GM15510 (cell line): ENCODE data around the gene ZNF710.

Experiments
- POLR2A ChIP-seq: IDR thresholded peaks from 3 replicates; pipeline ENCODE4 v1.6.1; 2011; ENCODE audit warnings: borderline replicate concordance; ENCODE audit not compliant: insufficient read length; ENCODE audit errors: extremely low read depth

The ZNF710 gene

GRCh38 chr15:90065682-90066049 lies 64.5 kb downstream of the ZNF710 start:
- TF ChIP-seq POLR2A: no peak

- TF ChIP-seq POLR2A: no peak
Observed at GRCh38 chr15:90067181-90067952, 66.2 kb downstream of the ZNF710 start.

- TF ChIP-seq POLR2A: no peak
Observed at GRCh38 chr15:90067953-90068606, 67.0 kb downstream of the ZNF710 start.

GRCh38 chr15:90071220-90071807 lies 70.2 kb downstream of the ZNF710 start:
- no peak for TF ChIP-seq POLR2A

GRCh38 chr15:90072978-90073640 lies 72.0 kb downstream of the ZNF710 start:
- no peak for TF ChIP-seq POLR2A

GRCh38 chr15:90074023-90074422 lies 72.9 kb downstream of the ZNF710 start:
- TF ChIP-seq POLR2A: no peak

- no peak for TF ChIP-seq POLR2A
Observed at GRCh38 chr15:90074916-90075315, 73.8 kb downstream of the ZNF710 start.

GRCh38 chr15:90075420-90076289 lies 74.5 kb downstream of the ZNF710 start:
- TF ChIP-seq POLR2A: no peak

GRCh38 chr15:90076716-90077115 lies 75.6 kb downstream of the ZNF710 start:
- TF ChIP-seq POLR2A: no peak

GRCh38 chr15:90078965-90079364 lies 77.8 kb downstream of the ZNF710 start:
- no peak for TF ChIP-seq POLR2A

- TF ChIP-seq POLR2A: no peak
Observed at GRCh38 chr15:90079619-90080457, 78.7 kb downstream of the ZNF710 start.

- no peak for TF ChIP-seq POLR2A
Observed at GRCh38 chr15:90080458-90080755, 79.3 kb downstream of the ZNF710 start.

GRCh38 chr15:90080818-90081393 lies 79.8 kb downstream of the ZNF710 start:
- TF ChIP-seq POLR2A: no peak

- no peak for TF ChIP-seq POLR2A
Observed at GRCh38 chr15:90082140-90082715, 81.1 kb downstream of the ZNF710 start.

GRCh38 chr15:90083419-90083818 lies 82.3 kb downstream of the ZNF710 start:
- TF ChIP-seq POLR2A: no peak
